D341Med (cell line): Measurements from ENCODE around the gene DYNC1H1.

ENCODE experiments used
- DNase-seq: peaks from one replicate; pipeline ENCODE4 v3.0.0; 2012; ENCODE audit warnings: low spot score

Gene DYNC1H1

DNA sequence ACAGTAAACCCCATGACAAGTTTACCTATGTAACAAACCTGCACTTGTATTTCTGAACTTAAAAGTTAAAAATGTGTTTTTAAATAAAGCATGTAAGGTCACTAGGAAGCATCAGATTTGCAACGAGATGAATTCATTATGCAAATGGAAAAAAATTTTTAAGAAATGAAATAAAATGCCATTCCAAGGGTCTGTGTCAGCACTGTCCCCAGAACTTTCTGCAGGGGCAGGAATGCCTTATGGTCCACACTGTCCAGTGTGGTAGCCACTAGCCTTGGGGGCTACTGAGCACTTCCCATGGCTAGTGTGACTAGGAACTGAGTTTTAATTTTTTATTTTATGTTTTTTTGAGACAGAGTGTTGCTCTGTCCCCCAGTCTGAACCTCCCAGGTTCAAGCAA lies 73.3 kb downstream of the DYNC1H1 start:
- no peak for DNase-seq

DNA sequence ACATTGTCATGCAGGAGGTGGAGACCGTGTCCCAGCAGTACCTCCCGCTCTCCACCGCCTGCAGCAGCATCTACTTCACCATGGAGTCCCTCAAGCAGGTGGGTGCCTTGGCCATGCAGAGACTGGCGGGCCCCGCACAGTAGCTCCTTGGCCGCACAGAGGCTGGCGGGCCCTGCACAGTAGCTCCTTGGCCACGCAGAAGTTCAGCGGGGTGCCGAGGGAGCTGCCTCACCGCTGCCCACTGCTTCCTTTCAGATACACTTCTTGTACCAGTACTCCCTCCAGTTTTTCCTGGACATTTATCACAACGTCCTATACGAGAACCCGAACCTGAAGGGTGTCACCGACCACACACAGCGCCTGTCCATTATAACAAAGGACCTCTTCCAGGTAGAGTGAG lies 74.8 kb downstream of the DYNC1H1 start:
- DNase-seq, result no peak

DNA sequence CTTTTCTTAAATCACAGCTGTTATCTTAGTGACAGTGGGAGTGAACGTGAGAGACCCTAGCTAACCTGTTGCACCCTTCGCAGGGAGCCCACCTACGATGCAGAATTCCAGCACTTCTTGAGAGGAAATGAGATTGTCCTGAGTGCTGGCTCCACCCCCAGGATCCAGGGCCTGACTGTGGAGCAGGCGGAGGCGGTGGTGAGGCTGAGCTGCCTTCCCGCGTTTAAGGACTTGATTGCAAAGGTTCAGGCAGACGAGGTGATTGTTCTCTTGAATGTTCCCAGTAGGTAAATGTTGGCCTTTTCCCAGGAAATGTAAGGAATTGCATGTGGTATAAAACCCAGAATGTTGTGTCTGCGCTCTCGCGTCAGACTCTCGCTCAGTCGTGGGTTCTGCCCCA lies 75.8 kb downstream of the DYNC1H1 start:
- DNase-seq, result no peak

DNA sequence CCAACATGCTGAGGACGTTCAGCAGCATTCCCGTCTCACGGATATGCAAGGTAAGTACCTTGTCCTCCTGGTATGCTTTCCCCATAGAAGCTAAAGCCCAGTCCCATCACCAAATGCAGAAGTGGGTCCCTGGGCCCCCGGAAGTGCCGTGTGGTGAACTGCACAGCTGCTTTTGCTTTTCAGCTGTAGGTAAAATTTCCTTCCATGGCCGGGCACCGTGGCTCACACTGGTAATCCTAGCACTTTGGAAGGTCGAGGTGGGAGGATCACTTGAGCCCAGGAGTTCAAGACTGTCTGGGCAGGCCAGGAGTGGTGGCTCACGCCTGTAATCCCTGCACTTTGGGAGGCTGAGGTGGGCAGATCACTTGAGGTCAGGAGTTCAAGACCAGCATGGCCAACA lies 78.3 kb downstream of the DYNC1H1 start:
- DNase-seq, result no peak

DNA sequence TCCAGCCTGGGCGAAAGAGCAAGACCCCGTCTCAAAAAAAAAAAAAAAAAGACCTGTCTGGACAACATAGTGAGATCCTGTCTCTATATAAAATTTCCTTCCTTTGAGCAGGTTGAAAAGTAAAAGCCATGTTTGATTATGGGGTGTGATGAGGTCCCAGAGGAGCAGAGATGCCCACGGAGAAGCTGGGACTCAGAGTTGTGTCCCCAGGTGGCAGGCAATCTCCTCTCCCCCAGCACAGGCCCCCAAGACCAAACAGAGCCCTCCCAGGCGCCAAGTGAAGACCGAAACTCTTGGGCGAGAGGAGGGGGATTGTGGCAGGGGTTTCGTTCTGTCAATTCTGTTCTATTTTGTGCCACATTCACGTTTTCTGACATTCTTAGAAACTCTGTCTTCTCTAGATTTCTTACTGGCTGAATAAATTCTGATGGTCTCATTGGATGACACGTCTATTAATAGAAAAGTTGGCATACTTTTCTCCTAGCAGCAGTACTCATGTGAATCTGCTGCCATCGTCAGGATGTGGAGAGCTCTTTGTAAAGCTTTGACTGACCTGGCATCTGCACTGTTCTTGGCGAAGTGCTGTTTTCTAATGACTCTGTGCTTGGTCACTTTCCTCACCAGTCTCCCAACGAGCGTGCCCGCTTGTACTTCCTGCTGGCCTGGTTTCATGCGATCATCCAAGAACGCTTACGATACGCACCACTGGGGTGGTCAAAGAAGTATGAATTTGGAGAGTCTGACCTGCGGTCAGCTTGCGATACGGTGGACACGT lies 79.1 kb downstream of the DYNC1H1 start:
- no peak for DNase-seq

DNA sequence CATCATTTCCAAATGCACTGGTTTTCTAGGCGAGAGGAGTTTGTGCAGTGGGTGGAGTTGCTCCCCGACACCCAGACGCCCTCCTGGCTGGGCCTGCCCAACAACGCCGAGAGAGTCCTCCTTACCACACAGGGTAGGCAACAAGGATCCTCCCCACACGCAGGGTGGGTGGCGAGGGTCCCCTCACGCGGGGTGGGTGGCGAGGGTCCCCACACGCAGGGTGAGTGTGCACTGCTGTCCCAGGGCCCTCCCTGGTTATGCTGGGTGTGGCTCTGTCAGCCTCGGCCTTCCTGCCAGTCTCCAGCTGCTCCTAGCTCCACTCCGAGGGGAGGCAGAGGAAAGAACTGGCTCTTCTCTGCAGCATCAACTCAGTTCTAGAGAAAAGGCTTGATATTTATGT lies 80.2 kb downstream of the DYNC1H1 start:
- no peak for DNase-seq

DNA sequence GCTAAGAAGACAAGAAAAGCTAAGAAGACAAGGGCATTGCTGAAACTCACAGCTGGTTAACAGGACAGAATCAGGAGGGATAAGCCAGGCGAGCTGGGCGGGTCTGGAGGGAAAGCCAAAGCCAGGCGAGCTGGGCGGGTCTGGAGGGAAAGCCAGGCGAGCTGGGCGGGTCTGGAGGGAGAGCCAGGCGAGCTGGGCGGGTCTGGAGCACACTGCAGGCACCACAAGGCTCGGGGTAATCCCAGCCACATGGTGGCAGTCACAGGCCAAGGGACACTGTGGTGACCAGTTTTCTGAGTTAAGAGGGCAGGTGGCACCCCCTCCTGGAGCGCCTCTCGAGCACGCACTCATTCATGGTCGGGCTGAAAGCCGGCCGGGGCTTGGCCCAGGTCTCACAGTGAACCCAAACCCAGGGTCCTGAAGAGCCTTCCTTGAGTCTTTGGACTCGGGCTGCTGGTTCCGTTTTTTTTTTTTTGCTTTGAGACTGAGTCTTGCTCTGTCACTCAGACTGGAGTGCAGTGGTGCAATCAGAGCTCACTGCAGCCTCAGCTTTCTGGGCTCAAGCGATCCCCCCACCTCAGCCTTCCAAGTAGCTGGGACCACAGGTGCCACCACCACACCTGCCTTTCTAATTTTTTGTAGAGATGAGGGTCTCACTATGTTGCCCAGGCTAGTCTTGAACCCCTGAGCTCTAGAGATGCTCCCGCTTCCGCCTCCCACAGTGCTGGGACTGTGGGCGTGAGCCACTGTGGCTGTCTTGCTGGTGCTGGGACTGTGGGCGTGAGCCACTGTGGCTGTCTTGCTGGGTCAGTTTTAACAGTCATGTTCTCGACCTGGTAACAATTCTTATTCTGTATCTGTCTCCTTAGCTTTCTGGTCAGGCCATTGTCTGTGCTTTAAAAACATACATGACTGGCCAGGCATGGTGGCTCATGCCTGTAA lies 82.2 kb downstream of the DYNC1H1 start:
- DNase-seq, result peak; percentile 92

DNA sequence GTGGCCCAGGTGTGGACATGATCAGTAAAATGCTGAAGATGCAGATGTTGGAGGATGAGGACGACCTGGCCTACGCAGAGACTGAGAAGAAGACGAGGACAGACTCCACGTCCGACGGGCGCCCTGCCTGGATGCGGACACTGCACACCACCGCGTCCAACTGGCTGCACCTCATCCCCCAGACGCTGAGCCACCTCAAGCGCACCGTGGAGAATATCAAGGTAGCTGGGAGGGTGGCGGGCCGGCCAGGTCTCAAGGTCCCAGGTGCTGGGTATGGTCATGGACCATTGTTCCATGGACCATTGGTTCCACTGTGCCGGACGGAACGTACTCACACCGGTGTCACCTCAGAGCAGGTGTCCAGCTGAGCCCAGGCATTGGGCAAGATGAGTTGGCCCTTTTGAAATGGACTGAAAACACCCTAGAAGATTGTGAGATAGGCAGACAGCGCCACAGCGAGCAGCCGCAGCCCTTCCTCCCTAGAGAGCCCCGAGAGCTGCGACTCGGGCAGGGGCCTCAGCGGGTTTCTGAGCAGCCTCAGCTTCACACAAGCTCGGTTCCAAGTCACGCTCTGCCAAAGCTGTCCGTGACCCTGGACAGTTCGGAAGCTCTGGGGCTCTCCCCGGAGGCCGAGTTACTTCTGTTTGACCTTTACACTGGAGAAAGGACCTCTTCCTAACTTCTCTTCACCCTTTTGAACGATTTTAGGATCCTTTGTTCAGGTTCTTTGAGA lies 83.6 kb downstream of the DYNC1H1 start:
- DNase-seq, result no peak

DNA sequence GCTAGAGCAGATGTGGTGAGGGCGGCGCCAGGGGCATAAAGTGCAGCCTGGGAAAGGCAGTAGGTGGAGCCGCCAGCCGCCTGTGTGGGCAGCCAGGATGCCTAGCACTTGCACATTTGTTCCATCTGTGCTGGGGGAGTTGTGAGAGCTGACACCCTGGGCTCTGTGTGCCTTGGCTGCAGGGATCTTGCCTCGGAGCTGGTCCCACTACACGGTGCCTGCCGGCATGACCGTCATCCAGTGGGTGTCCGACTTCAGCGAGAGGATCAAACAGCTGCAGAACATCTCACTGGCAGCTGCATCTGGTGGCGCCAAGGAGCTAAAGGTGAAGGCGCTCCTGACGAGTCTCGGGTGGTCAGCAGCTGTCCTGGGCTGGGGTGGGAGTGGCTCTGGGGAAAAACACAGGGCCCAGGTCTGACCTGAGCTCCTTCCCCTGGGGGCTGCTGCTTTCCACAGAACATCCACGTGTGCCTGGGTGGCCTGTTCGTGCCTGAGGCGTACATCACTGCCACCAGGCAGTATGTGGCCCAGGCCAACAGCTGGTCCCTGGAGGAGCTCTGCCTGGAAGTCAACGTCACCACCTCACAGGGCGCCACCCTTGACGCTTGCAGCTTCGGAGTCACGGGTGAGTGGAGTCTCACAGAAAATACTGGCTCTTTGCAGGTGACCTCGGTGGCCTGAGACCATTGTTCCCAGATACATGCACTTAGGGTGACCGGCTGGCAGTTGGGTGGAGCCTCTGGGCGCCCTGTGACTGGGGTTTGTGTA lies 85.1 kb downstream of the DYNC1H1 start:
- no peak for DNase-seq

DNA sequence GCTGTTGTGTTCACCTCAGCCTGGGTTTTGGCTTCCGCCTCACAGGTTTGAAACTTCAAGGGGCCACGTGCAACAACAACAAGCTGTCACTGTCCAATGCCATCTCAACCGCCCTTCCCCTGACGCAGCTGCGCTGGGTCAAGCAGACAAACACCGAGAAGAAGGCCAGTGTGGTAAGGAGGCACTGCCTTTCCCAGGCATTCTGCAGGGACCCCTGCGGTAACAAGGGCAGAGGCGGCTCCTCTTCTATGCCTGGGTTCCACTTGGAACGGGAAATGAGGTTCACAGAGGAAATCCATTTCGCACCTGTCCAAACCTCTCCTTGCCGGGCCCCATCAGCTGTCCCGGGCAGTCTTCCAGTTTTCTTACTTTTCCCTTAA lies 85.6 kb downstream of the DYNC1H1 start:
- no peak for DNase-seq

DNA sequence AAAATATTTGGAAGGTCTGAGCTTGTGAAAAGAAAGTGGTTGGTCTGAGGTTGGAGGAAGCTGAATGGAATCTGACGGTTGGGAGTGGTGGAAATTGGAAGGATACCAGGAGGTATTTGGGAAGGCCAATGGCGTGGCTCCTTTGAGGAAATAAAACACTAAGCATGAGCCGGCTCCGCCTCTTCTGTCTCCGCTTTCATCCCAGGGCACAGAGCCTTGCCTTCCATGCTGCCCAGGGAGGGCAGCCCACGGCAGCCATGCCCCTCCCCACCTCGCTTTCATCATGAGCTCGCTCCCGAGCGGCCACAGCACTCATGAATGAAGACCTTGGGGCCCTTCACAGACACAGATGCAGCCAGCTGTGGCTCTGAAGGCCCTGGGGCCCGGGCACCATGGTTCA lies 86.3 kb downstream of the DYNC1H1 start:
- no peak for DNase-seq

DNA sequence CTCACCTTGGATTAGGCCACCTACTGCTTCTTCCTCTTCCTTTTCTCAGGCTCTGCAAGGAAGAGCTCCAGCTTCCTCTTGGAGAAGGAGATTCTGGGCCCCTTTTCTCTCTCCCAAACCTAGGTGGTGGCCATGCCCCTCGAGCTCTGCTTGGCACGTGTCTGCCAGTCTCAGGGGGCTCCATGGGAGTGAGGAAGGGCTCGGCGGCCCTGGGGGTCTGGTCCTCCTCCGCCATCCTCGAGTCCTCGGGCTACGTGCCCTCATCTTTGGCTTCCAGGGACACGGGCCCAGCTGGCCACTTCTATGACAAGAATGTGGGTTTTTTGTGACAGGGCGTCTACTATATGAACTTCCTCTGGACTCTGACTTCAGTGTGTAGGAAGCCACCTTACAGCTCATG lies 88.1 kb downstream of the DYNC1H1 start:
- DNase-seq, result no peak

DNA sequence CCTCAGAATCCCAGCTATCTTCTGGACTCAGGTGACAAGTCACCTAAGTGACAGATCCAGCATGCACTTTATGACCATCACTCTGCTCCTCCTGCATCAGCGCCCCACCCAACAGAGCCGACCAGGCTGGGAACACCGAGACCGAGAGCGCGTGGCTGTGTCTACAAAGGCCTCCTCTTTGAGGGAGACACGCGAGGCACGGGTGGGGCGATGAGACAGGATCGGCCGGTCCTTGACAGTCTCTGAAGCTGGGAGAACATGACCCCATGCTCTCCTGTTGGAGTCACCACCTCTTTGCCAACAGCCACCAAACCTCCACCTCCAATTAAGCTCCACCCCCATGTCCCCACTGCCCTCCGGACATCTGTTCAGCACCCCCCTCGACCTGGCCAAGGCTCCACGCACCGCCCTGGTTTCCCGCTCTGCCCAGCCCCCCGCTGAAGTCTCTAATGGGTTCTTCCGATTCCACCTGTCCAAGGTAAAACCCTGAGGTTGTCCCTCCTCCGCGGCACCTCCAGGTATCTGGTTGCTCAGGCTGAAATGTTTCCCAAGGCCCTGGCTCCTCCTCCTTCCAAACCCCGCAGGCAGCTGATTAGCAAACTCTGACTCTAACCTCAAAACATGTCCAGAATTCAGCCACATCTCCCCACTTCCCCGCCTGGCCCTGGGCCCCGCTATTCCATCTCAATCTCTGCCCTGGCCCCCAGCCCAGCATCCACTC lies 91.0 kb downstream of the DYNC1H1 start:
- peak; percentile 30 for DNase-seq

DNA sequence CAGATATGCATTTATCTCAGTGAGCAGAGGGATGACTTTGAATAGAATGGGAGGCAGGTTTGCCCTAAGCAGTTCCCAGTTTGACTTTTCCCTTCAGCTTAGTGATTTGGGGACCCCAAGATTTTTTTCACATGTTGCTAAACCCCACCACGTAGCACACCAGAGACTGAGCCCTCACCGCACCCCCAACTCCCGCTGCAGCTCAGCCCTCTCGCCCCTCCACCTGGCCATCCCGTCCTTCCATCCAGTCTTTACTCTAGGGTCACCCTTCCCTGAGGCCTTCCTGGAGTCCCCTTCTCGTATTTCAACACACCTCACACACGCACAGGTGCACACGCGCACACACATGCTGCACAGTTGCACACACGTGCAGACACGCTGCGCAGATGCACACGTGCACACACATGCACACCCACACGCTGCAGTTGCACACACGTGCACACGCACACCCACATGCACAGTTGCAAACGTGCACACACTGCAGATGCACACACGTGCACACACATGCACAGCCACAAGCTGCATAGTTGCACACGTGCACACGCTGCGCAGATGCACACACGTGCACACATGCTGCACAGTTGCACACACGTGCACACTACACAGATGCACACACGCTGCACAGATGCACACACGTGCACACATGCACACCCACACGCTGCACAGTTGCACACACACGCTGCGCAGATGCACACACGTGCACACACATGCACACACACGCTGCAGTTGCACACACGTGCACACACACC lies 92.5 kb downstream of the DYNC1H1 start:
- no peak for DNase-seq

DNA sequence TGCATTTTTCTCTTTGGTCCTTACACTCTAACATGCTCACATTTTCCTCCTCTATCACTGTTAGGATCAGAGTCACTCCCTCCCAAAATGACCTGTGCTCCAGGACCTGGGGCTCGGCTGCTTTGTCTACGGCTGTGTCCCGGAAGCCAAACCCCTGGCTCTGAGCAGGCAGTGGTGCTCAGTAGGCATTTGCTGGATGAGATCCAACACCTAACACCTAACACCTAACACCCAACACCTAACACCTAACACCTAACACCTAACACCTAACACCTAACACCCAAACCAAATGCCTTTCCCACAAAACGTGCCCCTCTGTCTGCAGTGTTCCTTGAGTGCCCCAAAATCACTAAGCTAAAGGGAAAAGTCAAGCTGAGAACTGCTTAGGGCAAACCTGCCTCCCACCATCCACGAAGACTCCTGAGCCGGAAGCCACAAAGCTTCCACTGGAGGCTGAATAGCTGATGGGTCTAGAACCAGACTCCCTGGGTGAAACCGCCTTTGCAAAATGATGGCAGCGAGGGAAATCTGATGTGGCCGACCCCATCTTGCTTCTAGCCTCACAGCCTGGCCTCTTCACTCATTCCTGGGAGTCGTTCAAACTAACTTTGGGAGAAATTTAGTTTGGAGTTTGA lies 93.2 kb downstream of the DYNC1H1 start:
- no peak for DNase-seq

DNA sequence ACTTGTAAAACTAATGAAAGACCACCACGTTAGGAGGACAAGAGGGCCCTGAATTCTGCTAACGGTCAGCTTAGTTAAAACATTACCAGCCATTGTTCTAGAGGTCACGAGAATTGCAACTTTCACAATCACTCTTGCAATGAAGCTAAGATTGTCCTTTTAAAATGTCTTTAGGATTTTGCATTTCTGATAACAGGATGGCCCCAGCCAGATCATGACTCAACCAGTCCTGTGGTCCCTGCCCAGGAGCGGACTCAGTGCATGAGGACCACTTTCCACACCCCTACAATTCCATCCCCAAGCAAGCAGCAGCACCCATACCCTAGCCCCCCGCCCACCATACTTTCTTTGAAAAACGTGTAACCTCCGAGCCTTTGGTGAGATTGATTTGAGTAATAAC lies 93.8 kb downstream of the DYNC1H1 start:
- DNase-seq, result no peak

DNA sequence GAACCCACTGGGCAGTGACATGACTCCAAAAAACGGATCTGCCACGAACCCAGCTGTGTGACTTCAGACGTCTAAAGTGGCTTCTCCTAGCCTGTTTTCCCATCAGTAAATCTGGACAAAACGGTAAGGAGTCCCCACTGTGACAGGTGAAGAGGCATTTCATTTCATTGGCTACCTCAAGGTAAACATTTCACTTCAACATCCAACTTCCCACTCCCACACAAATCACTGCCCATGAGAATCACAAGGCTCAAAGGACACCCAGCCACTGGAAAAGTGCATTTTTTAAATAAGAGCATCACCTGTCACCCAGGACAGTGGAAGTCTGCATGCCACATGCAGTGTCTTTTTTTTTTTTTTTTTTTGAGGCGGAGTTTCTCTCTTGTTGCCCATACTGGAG lies 94.6 kb downstream of the DYNC1H1 start:
- no peak for DNase-seq

DNA sequence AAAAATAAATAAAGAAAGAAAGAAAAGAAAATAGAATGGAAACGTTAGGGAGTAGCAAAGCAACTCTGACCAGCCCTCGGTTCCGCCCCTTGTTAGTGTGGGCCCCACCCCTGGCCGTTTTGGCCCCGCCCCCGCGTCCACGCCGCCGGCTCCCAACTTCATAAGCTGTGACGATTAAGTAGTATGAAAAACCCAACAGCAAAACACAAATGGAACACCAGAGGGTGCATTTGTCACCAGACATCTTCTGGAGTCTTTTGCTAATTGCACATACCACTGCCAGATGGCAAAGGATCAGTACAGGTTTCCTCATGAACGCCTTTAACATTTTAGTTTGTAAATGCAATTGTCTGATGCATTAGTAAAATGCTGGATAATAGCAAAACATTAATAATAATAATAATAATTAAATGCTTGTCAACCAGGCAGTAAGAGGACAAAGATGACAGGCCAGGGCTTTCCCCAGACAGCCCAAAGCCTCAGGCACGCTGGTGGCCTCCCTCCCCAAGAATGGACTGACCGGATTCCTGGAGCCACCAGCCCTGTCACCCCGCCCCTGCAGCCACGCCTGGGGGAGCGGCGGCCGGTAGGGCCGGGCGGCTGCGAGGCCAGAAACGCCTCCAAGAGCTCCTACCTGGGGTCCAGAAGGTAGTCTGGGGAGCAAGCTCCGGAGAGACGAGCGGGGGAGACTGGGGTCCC lies 98.9 kb downstream of the DYNC1H1 start:
- DNase-seq, result peak; percentile 89

DNA sequence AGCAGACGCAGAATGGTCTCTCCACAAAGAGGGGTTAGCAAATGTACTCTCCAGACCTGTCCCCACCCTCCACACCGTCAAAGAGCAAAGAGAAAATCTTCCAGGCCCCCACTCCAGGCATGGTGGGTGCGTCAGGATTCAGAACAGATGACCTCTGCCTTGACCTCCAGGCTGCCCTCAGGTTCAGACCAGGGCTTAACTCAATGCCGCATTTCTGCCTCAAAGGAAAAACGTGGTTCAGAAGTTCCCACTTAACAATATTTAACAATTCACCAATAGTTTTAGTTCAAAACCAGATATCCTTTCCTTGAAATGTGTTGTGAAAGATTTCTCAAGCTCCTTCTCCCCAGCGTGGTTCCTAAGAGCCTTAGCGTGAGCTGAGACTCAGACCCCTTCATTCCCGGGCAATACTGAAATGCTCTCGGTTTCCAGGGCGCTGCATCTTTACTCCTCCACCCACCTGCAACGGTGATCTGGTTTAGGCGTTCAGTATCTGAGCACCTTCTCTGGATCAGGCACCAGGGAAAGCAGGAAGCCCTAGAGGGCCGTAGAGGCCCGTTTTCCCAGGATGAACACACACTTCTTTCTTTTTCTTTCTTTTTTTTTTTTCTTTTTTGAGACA lies 99.5 kb downstream of the DYNC1H1 start:
- no peak for DNase-seq
